ENCODE measurements around the gene STXBP5. TPM values are rescaled to one million over a fixed set of nuclear protein-coding genes. Genes with fewer than 3 reads are reported as not detected.

STXBP5 gene
- total and polyA plus RNA-seq, 4 experiments from 2014 or later, result 0.90 to 36.5 (median 21.9) TPM

DNA sequence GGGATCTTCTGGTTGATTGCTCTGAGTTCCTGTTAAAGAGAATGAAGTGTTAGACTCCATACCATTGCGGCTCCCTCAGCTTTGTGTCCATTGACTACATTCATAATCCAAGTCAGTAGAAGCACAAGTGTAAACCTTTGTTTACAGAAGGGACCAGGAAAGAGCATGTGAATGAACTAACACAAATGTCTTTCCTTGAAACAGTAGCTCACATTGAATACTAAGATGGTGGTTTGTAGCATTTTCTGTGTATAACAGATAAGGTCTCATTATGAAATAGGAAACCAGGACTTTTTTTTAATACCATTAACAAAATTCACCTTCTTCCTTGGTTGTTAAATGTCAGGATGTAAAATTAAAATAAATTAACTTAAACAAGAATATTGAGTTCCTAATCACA is 8.4 kb downstream of the STXBP5 start:
- DNase-seq, result no peak
- intact Hi-C loops (cut with micrococcal nuclease), result no loop called here
- Mint-ChIP-seq H3K9me3 (no peaks in the 10 kb centered on the region), H3K4me3 (no peak overlapping the region), H3K27me3 (no peaks in the 10 kb centered on the region), H3K4me1 (peaks cover 17 to 29% (median 24%) of the 10 kb centered on the region in 4 donors), H3K36me3 (peaks cover 0 to 4% of the 10 kb centered on the region in 2 donors), H3K27ac (no peak overlapping the region)
- no peak overlapping the region for H3K27ac ChIP-seq (ENCODE audit: low read depth, low read length)
- POLR2A ChIA-PET (ENCODE audit: partially characterized antibody), result interaction anchor here (0.6 to 1.9 kb wide), 3 partner anchors 8 to 20 kb away, joined by 3 to 7 read pairs (median 4); partner anchors contain the start of gene STXBP5
- peaks cover 5% of the 10 kb centered on the region for H3K4me1 ChIP-seq (ENCODE audit: insufficient read depth, low read length)
- CTCF ChIA-PET (ENCODE audit: partially characterized antibody), result interaction anchor here (0.7 kb wide), 1 partner anchor 301 kb away, joined by 3 read pairs; no protein-coding TSS in a partner anchor
- H3K27me3 ChIP-seq (ENCODE audit: insufficient read depth, low read length), result no peaks in the 10 kb centered on the region
- H3K9me3 ChIP-seq (ENCODE audit: control insufficient read depth in 1 of 2, low read length in 2 of 2), result no peaks in the 10 kb centered on the region
- H3K36me3 ChIP-seq (ENCODE audit: insufficient read depth, low read length), result no peaks in the 10 kb centered on the region
- no peak overlapping the region for H3K4me3 ChIP-seq (ENCODE audit: low read length in 2 of 2)

GRCh38 chr6:147213772-147214171 is 9.6 kb downstream of the STXBP5 start:
- intact Hi-C loops (cut with micrococcal nuclease), result no loop called here
- no peaks in the 10 kb centered on the region for H3K4me1 ChIP-seq (ENCODE audit: insufficient read depth, low read length)
- H3K27me3 ChIP-seq (ENCODE audit: insufficient read depth, low read length), result no peaks in the 10 kb centered on the region
- H3K36me3 Mint-ChIP-seq, result peaks cover 3 to 9% of the 10 kb centered on the region in 2 donors
- H3K4me3 Mint-ChIP-seq, result no peak overlapping the region
- no peaks in the 10 kb centered on the region for H3K36me3 ChIP-seq (ENCODE audit: insufficient read depth, low read length)
- CTCF ChIA-PET (ENCODE audit: partially characterized antibody), result no interaction called here
- no peak overlapping the region for H3K27ac ChIP-seq (ENCODE audit: low read depth, low read length)
- no peaks in the 10 kb centered on the region for H3K27me3 Mint-ChIP-seq
- no peak for DNase-seq
- no peaks in the 10 kb centered on the region for H3K9me3 Mint-ChIP-seq
- no peak overlapping the region for H3K27ac Mint-ChIP-seq
- H3K9me3 ChIP-seq (ENCODE audit: control insufficient read depth in 1 of 2, low read length in 2 of 2), result no peaks in the 10 kb centered on the region
- no peak overlapping the region for H3K4me3 ChIP-seq (ENCODE audit: low read length in 2 of 2)
- peaks cover 13 to 30% (median 24%) of the 10 kb centered on the region in 4 donors for H3K4me1 Mint-ChIP-seq
- POLR2A ChIA-PET (ENCODE audit: partially characterized antibody), result interaction anchor here (1.9 kb wide), 1 partner anchor 9 kb away, joined by 7 read pairs; the partner anchor contains the start of gene STXBP5

DNA sequence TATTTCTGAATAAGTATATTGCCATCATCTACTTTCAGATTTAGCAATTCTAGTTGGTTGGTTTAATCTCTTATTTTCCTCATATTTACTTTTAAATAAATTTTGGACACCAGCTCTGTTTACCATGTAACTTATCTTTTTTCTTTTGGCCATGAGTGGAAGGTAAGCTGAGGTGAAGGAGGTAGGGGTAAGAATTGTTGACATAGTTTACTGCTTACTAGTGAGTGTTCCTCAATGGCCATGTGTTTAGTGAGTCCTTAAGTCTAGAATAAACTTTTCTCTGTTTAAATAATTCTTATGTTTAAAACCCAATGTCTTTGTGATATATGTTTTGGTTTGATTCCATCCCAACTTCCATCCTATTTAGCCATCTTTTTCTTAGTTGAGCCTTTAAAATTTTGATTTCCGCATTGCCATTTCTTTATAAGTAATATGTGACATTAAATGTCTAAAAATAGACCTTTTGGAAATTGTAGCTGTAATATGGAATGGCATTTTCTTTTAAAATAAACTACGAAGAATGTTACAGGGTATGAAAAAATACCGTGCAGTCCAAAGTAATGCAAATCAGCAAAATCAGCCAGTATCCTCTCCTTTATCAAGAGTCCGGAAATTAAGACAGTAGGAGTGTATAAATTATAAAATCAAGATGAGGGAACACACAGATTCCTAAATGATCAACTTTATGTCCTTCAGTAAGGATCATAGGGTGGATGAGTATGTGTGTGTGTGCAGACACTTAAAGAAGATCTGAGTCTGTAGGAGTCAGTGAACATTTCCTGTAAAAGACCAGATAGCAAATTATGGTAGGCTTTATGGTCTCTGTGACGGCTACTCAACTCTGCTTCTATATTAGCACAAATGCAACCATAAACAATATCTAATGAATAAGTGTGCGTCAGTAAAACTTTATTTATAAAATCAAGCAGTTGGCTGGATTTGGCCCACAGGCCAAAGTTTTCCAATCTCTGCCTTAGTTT is 10.3 kb downstream of the STXBP5 start:
- H3K4me1 Mint-ChIP-seq, result peaks cover 17 to 36% (median 27%) of the 10 kb centered on the region in 4 donors
- POLR2A ChIA-PET (ENCODE audit: partially characterized antibody), result no interaction called here
- H3K4me3 ChIP-seq (ENCODE audit: low read length in 2 of 2), result no peak overlapping the region

GRCh38 chr6:147216915-147217314 is 12.7 kb downstream of the STXBP5 start:
- intact Hi-C loops (cut with micrococcal nuclease), result no loop called here
- H3K27ac Mint-ChIP-seq, result peak overlapping the region in 1 of 7 donors; percentile 12

More for the DNA sequence above, 10.3 kb downstream of the STXBP5 start:
- Histone ChIP-seq H3K27me3 (ENCODE audit: insufficient read depth, low read length) (no peaks in the 10 kb centered on the region), H3K36me3 (ENCODE audit: insufficient read depth, low read length) (no peaks in the 10 kb centered on the region), H3K4me1 (ENCODE audit: insufficient read depth, low read length) (no peaks in the 10 kb centered on the region), H3K27ac (ENCODE audit: low read depth, low read length) (no peak overlapping the region), H3K9me3 (ENCODE audit: control insufficient read depth in 1 of 2, low read length in 2 of 2) (no peaks in the 10 kb centered on the region)
- H3K9me3 Mint-ChIP-seq, result no peaks in the 10 kb centered on the region
- intact Hi-C loops (cut with micrococcal nuclease), result no loop called here
- H3K4me3 Mint-ChIP-seq, result no peak overlapping the region
- DNase-seq, result no peak
- no peak overlapping the region for H3K27ac Mint-ChIP-seq
- CTCF ChIA-PET (ENCODE audit: partially characterized antibody), result no interaction called here
- no peaks in the 10 kb centered on the region for H3K27me3 Mint-ChIP-seq
- peaks cover 8 to 12% of the 10 kb centered on the region in 2 donors for H3K36me3 Mint-ChIP-seq

DNA sequence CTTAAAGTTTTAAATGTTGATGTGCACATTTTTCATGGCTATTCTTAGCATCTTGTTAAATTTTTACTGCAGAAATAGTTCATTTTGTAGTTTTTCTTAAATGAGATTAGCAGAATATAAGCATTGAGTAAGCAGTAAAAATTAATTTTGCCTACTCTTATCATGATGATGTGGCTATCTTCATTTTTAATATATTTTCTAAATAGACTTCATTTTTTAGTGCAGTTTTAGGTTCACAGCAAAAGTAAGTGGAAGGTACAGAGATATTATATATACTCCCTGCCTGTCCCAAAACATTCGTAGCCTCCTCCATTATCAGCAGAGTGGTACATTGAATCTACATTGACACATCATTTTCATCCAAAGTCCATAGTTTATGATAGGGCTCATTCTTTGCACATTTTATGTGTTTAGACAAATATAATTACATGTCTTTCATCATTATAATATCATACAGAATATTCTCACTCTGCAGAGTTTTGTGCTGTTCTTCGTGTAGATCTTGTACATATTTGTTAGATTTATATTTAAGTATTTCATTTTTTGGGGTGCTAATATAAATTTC is 13.7 kb downstream of the STXBP5 start:
- H3K4me1 ChIP-seq (ENCODE audit: insufficient read depth, low read length), result peaks cover 12% of the 10 kb centered on the region
- H3K36me3 Mint-ChIP-seq, result peaks cover 18% of the 10 kb centered on the region in 2 donors
- no peaks in the 10 kb centered on the region for H3K36me3 ChIP-seq (ENCODE audit: insufficient read depth, low read length)
- no peak for DNase-seq
- no peak overlapping the region for H3K4me3 Mint-ChIP-seq
- ChIA-PET POLR2A (ENCODE audit: partially characterized antibody) (no interaction called here), CTCF (ENCODE audit: partially characterized antibody) (no interaction called here)
- no peaks in the 10 kb centered on the region for H3K27me3 Mint-ChIP-seq
- intact Hi-C loops (cut with micrococcal nuclease), result no loop called here
- H3K9me3 Mint-ChIP-seq, result no peaks in the 10 kb centered on the region
- H3K27ac ChIP-seq (ENCODE audit: low read depth, low read length), result no peak overlapping the region
- H3K27ac Mint-ChIP-seq, result no peak overlapping the region
- no peaks in the 10 kb centered on the region for H3K9me3 ChIP-seq (ENCODE audit: control insufficient read depth in 1 of 2, low read length in 2 of 2)
- no peak overlapping the region for H3K4me3 ChIP-seq (ENCODE audit: low read length in 2 of 2)
- peaks cover 25 to 46% (median 36%) of the 10 kb centered on the region in 4 donors for H3K4me1 Mint-ChIP-seq
- no peaks in the 10 kb centered on the region for H3K27me3 ChIP-seq (ENCODE audit: insufficient read depth, low read length)

More at GRCh38 chr6:147216915-147217314, 12.7 kb downstream of the STXBP5 start:
- Histone ChIP-seq H3K27me3 (ENCODE audit: insufficient read depth, low read length) (no peaks in the 10 kb centered on the region), H3K36me3 (ENCODE audit: insufficient read depth, low read length) (no peaks in the 10 kb centered on the region), H3K27ac (ENCODE audit: low read depth, low read length) (no peak overlapping the region), H3K4me3 (ENCODE audit: low read length in 2 of 2) (no peak overlapping the region), H3K9me3 (ENCODE audit: control insufficient read depth in 1 of 2, low read length in 2 of 2) (no peaks in the 10 kb centered on the region), H3K4me1 (ENCODE audit: insufficient read depth, low read length) (peaks cover 8% of the 10 kb centered on the region)
- peaks cover 22 to 48% (median 33%) of the 10 kb centered on the region in 4 donors for H3K4me1 Mint-ChIP-seq
- no peak overlapping the region for H3K4me3 Mint-ChIP-seq
- CTCF ChIA-PET (ENCODE audit: partially characterized antibody), result no interaction called here
- POLR2A ChIA-PET (ENCODE audit: partially characterized antibody), result interaction anchor here (1.3 kb wide), 1 partner anchor 13 kb away, joined by 7 read pairs; the partner anchor contains the start of gene STXBP5
- no peak for DNase-seq
- peaks cover 11 to 18% of the 10 kb centered on the region in 2 donors for H3K36me3 Mint-ChIP-seq
- no peaks in the 10 kb centered on the region for H3K27me3 Mint-ChIP-seq
- H3K9me3 Mint-ChIP-seq, result no peaks in the 10 kb centered on the region

DNA sequence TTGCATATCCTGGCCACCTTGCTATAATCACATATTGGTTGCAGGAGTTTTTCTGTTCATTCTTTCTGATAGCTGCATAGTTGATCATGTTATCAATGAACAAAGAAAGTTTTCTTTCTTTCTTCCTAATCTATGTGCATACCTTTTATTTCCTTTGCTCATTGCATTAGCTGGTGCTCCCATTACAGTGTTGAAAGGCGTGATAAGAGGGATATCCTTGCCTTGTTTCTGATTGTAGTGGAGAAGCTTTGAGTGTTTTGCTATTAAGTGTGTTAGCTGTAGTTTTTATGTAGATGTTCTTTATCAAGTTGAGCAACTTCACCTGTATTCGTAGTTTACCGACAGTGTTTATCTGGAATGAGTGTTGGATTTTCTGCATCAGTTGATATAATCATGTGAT is 14.6 kb downstream of the STXBP5 start:
- DNase-seq, result no peak
- Histone ChIP-seq H3K4me1 (ENCODE audit: insufficient read depth, low read length) (peaks cover 12% of the 10 kb centered on the region), H3K36me3 (ENCODE audit: insufficient read depth, low read length) (no peaks in the 10 kb centered on the region), H3K9me3 (ENCODE audit: control insufficient read depth in 1 of 2, low read length in 2 of 2) (no peaks in the 10 kb centered on the region), H3K27ac (ENCODE audit: low read depth, low read length) (no peak overlapping the region), H3K27me3 (ENCODE audit: insufficient read depth, low read length) (no peaks in the 10 kb centered on the region), H3K4me3 (ENCODE audit: low read length in 2 of 2) (no peak overlapping the region)
- Mint-ChIP-seq H3K4me3 (peak overlapping the region in 2 of 8 donors; percentile 22 to 25), H3K36me3 (peaks cover 18 to 22% of the 10 kb centered on the region in 2 donors), H3K4me1 (peaks cover 26 to 46% (median 39%) of the 10 kb centered on the region in 4 donors), H3K27ac (no peak overlapping the region), H3K27me3 (no peaks in the 10 kb centered on the region), H3K9me3 (no peaks in the 10 kb centered on the region)
- POLR2A ChIA-PET (ENCODE audit: partially characterized antibody), result no interaction called here
- CTCF ChIA-PET (ENCODE audit: partially characterized antibody), result interaction anchor here (1.1 kb wide), 1 partner anchor 244 kb away, joined by 4 read pairs; no protein-coding TSS in a partner anchor
- intact Hi-C loops (cut with micrococcal nuclease), result no loop called here

DNA sequence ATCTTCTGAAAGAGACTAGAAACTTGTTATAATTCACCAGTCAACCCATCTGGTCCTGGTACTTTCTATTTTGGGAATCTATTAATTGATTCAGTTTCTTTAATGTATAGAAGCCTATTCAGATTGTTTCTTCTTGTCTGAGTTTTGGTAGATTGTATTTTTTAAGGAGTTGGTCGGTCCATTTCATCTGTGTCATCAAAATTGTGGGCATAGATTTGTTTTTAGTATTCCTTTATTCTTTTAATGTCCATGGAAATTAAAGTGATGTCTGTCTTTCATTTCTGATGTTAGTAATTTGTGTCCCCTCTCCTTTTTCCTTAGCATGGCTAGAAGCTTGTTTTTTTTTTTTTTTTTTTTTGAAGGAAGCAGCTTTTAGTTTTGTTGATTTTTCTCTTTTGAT is 15.2 kb downstream of the STXBP5 start:
- Mint-ChIP-seq H3K27me3 (no peaks in the 10 kb centered on the region), H3K9me3 (no peaks in the 10 kb centered on the region), H3K27ac (peak overlapping the region in 1 of 7 donors; percentile 39), H3K36me3 (peaks cover 18 to 22% of the 10 kb centered on the region in 2 donors), H3K4me3 (no peak overlapping the region), H3K4me1 (peaks cover 26 to 46% (median 38%) of the 10 kb centered on the region in 4 donors)
- no peak for DNase-seq
- ChIA-PET CTCF (ENCODE audit: partially characterized antibody) (interaction anchor here (1.1 kb wide), 1 partner anchor 245 kb away, joined by 4 read pairs; no protein-coding TSS in a partner anchor), POLR2A (ENCODE audit: partially characterized antibody) (no interaction called here)
- Histone ChIP-seq H3K4me3 (ENCODE audit: low read length in 2 of 2) (no peak overlapping the region), H3K36me3 (ENCODE audit: insufficient read depth, low read length) (no peaks in the 10 kb centered on the region), H3K27me3 (ENCODE audit: insufficient read depth, low read length) (no peaks in the 10 kb centered on the region), H3K4me1 (ENCODE audit: insufficient read depth, low read length) (peaks cover 12% of the 10 kb centered on the region), H3K27ac (ENCODE audit: low read depth, low read length) (no peak overlapping the region), H3K9me3 (ENCODE audit: control insufficient read depth in 1 of 2, low read length in 2 of 2) (no peaks in the 10 kb centered on the region)
- intact Hi-C loops (cut with micrococcal nuclease), result no loop called here

All from CD4-positive, alpha-beta memory T cell (primary cell).